Endothelial cell of umbilical vein (primary cell): ENCODE measurements around the gene NOTCH1. TPM values are rescaled to one million over a fixed set of nuclear protein-coding genes. Genes with fewer than 3 reads are reported as not detected.

Experiments used
- BruUV-seq: library from RNA; stranded (reverse); fragments of 400-500 nt; replicated peaks from 2 replicates; lab custom pipeline; 2021; lab: Mats Ljungman, UMichigan
- CTCF ChIA-PET: fragments of 300-600, 350-600 bp; sonication (Branson Sonifier 250); formaldehyde crosslinking; loops from one replicate; lab custom pipeline; 2021; ENCODE audit warnings: antibody characterized with exemption, inconsistent platforms; lab: Charles Lee
- POLR2A ChIA-PET: fragments of 300-600, 350-600 bp; sonication (Branson Sonifier 250); formaldehyde crosslinking; loops from one replicate; lab custom pipeline; 2021; ENCODE audit warnings: antibody characterized with exemption, inconsistent platforms; lab: Charles Lee
- DNase-seq: peaks from one replicate; pipeline ENCODE4 v3.0.0-alpha.2; 2011; ENCODE audit warnings: low read depth, low spot score
- FAIRE-seq: peaks from 2 replicates; lab custom pipeline; 2011; peaks lifted over from hg19 to GRCh38; lab: Jason Lieb, UNC
- H2AFZ ChIP-seq: 2 replicates; pipeline ENCODE4 v1.6.0; 2012; ENCODE audit warnings: low read depth, low read length, control low read depth, inconsistent platforms
- H3K27ac ChIP-seq: 2 replicates; pipeline ENCODE4 v1.5.1; 2011; ENCODE audit warnings: low read depth, mild to moderate bottlenecking, control low read depth, low read length, moderate library complexity; ENCODE audit not compliant: insufficient read depth
- H3K27me3 ChIP-seq, 2 experiments: 2 replicates each; pipeline versions ENCODE4 v1.6.0 to v1.6.1; 2011; ENCODE audit warnings: low read length in 2 of 2, mixed read lengths in 1 of 2; ENCODE audit not compliant: control insufficient read depth in 2 of 2, insufficient read depth in 2 of 2
- H3K36me3 ChIP-seq, 2 experiments: 2 replicates in 1 of 2; 3 replicates in 1 of 2; pipeline ENCODE4 v1.5.1; 2011; ENCODE audit warnings: low read length in 2 of 2, mild to moderate bottlenecking in 1 of 2, moderate library complexity in 1 of 2; ENCODE audit not compliant: control insufficient read depth in 2 of 2, insufficient read depth in 2 of 2; ENCODE audit errors: extremely low read depth in 1 of 2
- H3K4me1 ChIP-seq: 3 replicates; pipeline ENCODE4 v1.5.1; 2011; ENCODE audit warnings: mild to moderate bottlenecking, low read length; ENCODE audit not compliant: control insufficient read depth, insufficient read depth; ENCODE audit errors: extremely low read depth
- H3K4me2 ChIP-seq: 2 replicates; pipeline ENCODE4 v1.6.1; 2011; ENCODE audit warnings: low read length, control low read depth, mixed read lengths; ENCODE audit not compliant: insufficient read depth
- H3K4me3 ChIP-seq, 3 experiments: fragments of 200-600 bp in 1 of 3; sonication (generic), shearing (Covaris generic) in 1 of 3; replicated peaks in 1 of 3; 2 replicates each; pipeline ENCODE4 v1.5.1; 2011 to 2016; ENCODE audit warnings: control low read depth in 3 of 3, low read length in 3 of 3, mild to moderate bottlenecking in 2 of 3, inconsistent platforms in 1 of 3, low read depth in 1 of 3, moderate library complexity in 1 of 3; ENCODE audit not compliant: insufficient read depth in 1 of 3
- H3K79me2 ChIP-seq: 2 replicates; pipeline ENCODE4 v1.6.0; 2012; ENCODE audit warnings: low read length, inconsistent platforms; ENCODE audit not compliant: control insufficient read depth, insufficient read depth
- H3K9ac ChIP-seq: replicated peaks from 2 replicates; pipeline ENCODE3; 2011; ENCODE audit warnings: low read length, control low read depth; ENCODE audit not compliant: insufficient read depth; ENCODE audit errors: extremely low read depth
- H3K9me1 ChIP-seq: replicated peaks from 3 replicates; pipeline ENCODE4 v1.6.0; 2011; ENCODE audit warnings: mild to moderate bottlenecking, low read length; ENCODE audit not compliant: control insufficient read depth, insufficient read depth; ENCODE audit errors: extremely low read depth
- H3K9me3 ChIP-seq: replicated peaks from 2 replicates; pipeline ENCODE4 v1.5.1; 2012; ENCODE audit warnings: low read length, inconsistent platforms; ENCODE audit not compliant: control insufficient read depth, insufficient read depth
- H4K20me1 ChIP-seq: replicated peaks from 2 replicates; pipeline ENCODE3; 2011; ENCODE audit warnings: mild to moderate bottlenecking, low read length; ENCODE audit not compliant: control insufficient read depth, insufficient read depth; ENCODE audit errors: extremely low read depth
- EZH2 ChIP-seq: IDR thresholded peaks from 2 replicates; pipeline ENCODE4 v1.6.1; 2012; ENCODE audit warnings: borderline replicate concordance, low read depth, mild to moderate bottlenecking, moderate library complexity, low read length, inconsistent platforms; ENCODE audit not compliant: severe bottlenecking
- FOS ChIP-seq: IDR thresholded peaks from 2 replicates; pipeline ENCODE4 v1.6.1; 2011; ENCODE audit warnings: mild to moderate bottlenecking, low read length, moderate library complexity, borderline replicate concordance; ENCODE audit not compliant: insufficient read depth
- GATA2 ChIP-seq: IDR thresholded peaks from 2 replicates; pipeline ENCODE4 v1.7.0; 2011; ENCODE audit warnings: low read depth, mild to moderate bottlenecking, moderate library complexity, mixed read lengths, low read length; ENCODE audit not compliant: insufficient read length, insufficient read depth
- JUN ChIP-seq: IDR thresholded peaks from 2 replicates; pipeline ENCODE4 v1.6.1; 2011; ENCODE audit warnings: borderline replicate concordance, low read depth; ENCODE audit not compliant: insufficient read length, insufficient read depth
- MYC ChIP-seq: IDR thresholded peaks from one replicate; pipeline ENCODE4 v1.6.1; 2011; ENCODE audit warnings: mild to moderate bottlenecking, low read depth, low read length
- POLR2A ChIP-seq: IDR thresholded peaks from 2 replicates; pipeline ENCODE4 v1.6.1; 2012; ENCODE audit warnings: low read depth, mild to moderate bottlenecking, control low read depth, low read length
- POLR2AphosphoS5 ChIP-seq: IDR thresholded peaks from 2 replicates; pipeline ENCODE4 v1.6.1; 2012; ENCODE audit warnings: low read depth, mild to moderate bottlenecking, control low read depth, low read length, moderate library complexity; ENCODE audit not compliant: insufficient read depth
- dilution Hi-C: fragments of 300-500 bp; cut with MboI; formaldehyde crosslinking; loops from one replicate; pipeline ENCODE4 v1.15.0; 2019; ENCODE audit warnings: low sequenced_read_pairs; ENCODE audit not compliant: extremely low pct_ligation_motif_present
- intact Hi-C: fragments of 100-400 bp; cut with micrococcal nuclease; formaldehyde crosslinking; loops from one replicate; pipeline ENCODE4 v1.10.0; 2022
- polyA plus RNA-seq, 4 experiments: library from polyadenylated mRNA; depleted of rRNA in 3 of 4; stranded (reverse) in 3 of 4; unstranded in 1 of 4; fragments of >200 nt; gene quantifications; 2 replicates each; pipeline versions ENCODE4 v1.2.1 to v1.2.3, GENCODE V29; 2011 to 2012; ENCODE audit warnings: missing spikeins in 1 of 4
- total RNA-seq: library from RNA; stranded (reverse); gene quantifications from 2 replicates; pipeline ENCODE4 v1.2.3, GENCODE V29; 2021
- TF ChIP-seq, protein P1 (sequence below): IDR thresholded peaks from 2 replicates; pipeline ENCODE4 v1.6.1; 2011; ENCODE audit not compliant: insufficient read depth, insufficient read length
- TF ChIP-seq, protein P2 (sequence below), 2 donors: IDR thresholded peaks; 1 replicate in 1 of 2; 2 replicates in 1 of 2; pipeline ENCODE4 v1.5.1; 2011; ENCODE audit warnings: low read length in 2 of 2, mild to moderate bottlenecking in 2 of 2, moderate library complexity in 2 of 2, control low read depth in 1 of 2, inconsistent platforms in 1 of 2, low read depth in 1 of 2; ENCODE audit not compliant: insufficient read depth in 1 of 2; ENCODE audit errors: extremely low read depth in 1 of 2

NOTCH1 gene
- total and polyA plus RNA-seq, 2 donors (not counting 3 experiments of a cell fraction or from before 2014, with no cell fraction given): 31.7 to 153 TPM

DNA sequence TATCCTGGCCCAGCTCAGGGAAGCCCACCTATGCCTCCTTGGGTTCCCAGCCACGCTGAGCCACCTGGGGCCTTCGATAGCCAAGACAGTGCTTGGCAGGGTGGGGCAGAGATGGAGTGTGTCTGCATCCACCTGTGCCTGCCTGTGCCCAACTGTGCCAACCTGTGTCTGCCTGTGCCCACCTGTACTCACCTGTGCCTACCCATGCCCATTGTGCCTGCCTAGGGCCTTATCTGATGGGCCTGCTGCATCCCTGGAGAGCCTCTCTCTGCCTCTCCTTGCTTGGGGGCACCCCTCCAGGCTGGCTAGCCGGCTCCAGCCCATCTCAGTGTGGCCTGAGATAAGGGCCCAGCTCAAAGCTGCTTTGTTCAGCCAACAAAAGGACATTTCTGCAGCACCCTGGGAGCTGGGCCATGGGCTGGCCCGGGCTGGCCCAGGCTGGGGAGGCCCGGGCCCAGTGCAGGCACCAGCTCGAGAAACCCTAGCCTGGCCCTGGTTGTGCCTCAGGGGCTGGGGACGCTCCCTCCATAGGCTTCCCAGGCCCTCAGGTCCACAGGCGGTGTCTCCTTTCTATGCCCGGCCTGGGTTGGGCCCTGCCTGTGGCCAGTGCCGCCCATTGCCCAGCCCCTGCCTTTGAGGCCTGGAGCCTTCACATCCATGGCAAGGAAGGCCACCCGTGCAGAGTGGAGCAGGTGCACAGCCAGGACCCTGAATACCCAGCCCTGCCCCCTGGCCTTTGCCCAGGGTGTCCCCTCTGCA lies 37.3 kb upstream of the NOTCH1 start:
- CTCF ChIA-PET: no interaction called here
- Histone ChIP-seq H3K9ac (no peak overlapping the region), H3K4me1 (peaks cover 8% of the 10 kb centered on the region), H4K20me1 (no peaks in the 10 kb centered on the region), H3K36me3 (no peaks in the 10 kb centered on the region), H3K9me1 (no peaks in the 10 kb centered on the region), H3K4me3 (no peak overlapping the region), H3K27ac (no peak overlapping the region), H3K9me3 (no peaks in the 10 kb centered on the region), H3K27me3 (no peaks in the 10 kb centered on the region), H3K4me2 (no peak overlapping the region), H2AFZ (no peak overlapping the region), H3K79me2 (no peaks in the 10 kb centered on the region)
- dilution Hi-C loops: no loop called here
- no TSS peak for BruUV-seq
- FAIRE-seq (no peak), DNase-seq (no peak)
- POLR2A ChIA-PET: no interaction called here
- TF ChIP-seq POLR2A (no peak), MYC (no peak), POLR2AphosphoS5 (no peak), EZH2 (no peak), GATA2 (no peak), JUN (no peak), FOS (no peak)
- TF ChIP-seq, protein P1, sequence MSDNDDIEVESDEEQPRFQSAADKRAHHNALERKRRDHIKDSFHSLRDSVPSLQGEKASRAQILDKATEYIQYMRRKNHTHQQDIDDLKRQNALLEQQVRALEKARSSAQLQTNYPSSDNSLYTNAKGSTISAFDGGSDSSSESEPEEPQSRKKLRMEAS: no peak
- TF ChIP-seq, protein P2, sequence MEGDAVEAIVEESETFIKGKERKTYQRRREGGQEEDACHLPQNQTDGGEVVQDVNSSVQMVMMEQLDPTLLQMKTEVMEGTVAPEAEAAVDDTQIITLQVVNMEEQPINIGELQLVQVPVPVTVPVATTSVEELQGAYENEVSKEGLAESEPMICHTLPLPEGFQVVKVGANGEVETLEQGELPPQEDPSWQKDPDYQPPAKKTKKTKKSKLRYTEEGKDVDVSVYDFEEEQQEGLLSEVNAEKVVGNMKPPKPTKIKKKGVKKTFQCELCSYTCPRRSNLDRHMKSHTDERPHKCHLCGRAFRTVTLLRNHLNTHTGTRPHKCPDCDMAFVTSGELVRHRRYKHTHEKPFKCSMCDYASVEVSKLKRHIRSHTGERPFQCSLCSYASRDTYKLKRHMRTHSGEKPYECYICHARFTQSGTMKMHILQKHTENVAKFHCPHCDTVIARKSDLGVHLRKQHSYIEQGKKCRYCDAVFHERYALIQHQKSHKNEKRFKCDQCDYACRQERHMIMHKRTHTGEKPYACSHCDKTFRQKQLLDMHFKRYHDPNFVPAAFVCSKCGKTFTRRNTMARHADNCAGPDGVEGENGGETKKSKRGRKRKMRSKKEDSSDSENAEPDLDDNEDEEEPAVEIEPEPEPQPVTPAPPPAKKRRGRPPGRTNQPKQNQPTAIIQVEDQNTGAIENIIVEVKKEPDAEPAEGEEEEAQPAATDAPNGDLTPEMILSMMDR (IDR thresholded peaks at IDR 0.05; ENCODE audit: extremely low read depth in 1 of 2, insufficient read depth in 1 of 2, low read depth in 1 of 2, low read length in 2 of 2): no peak
- intact Hi-C loops: no loop called here
